PC-3 (cell line): ENCODE results near the gene IGFBP2. TPM values are rescaled to one million over a fixed set of nuclear protein-coding genes. Genes with fewer than 3 reads are reported as not detected.

Experiments used
- ATAC-seq: fragments of 200-7000 bp; cut with Tn5 transposase; 2 replicates; pipeline ENCODE4 v1.9.1; 2020; ENCODE audit warnings: mild to moderate bottlenecking, moderate library complexity
- BruUV-seq: library from RNA; stranded (reverse); fragments of 400-500 nt; replicated peaks from 2 replicates; lab custom pipeline; 2021; lab: Mats Ljungman, UMichigan
- CTCF ChIA-PET: fragments of 300-600 bp; sonication (Branson Sonifier 250); formaldehyde crosslinking; loops from one replicate; lab custom pipeline; 2022; ENCODE audit warnings: antibody characterized with exemption; lab: Charles Lee
- POLR2A ChIA-PET: fragments of 300-600 bp; sonication (Branson Sonifier 250); formaldehyde crosslinking; loops from one replicate; lab custom pipeline; 2022; ENCODE audit warnings: antibody characterized with exemption; ENCODE audit not compliant: unreplicated experiment; lab: Charles Lee
- DNase-seq: peaks from one replicate; pipeline ENCODE4 v3.0.0-alpha.2; 2015
- H2AFZ ChIP-seq: fragments of 300-600 bp; sonication (generic); 2 replicates; pipeline ENCODE4 v1.6.0; 2016; ENCODE audit warnings: antibody characterized with exemption, low read length
- H3F3A ChIP-seq: fragments of 300-600 bp; sonication (generic); one replicate; pipeline ENCODE4 v1.6.0; 2017; ENCODE audit warnings: antibody characterized with exemption, low read length, control low read depth, mild to moderate bottlenecking; ENCODE audit not compliant: unreplicated experiment
- H3K27ac ChIP-seq: fragments of 300-600 bp; sonication (generic); 2 replicates; pipeline ENCODE4 v1.5.1; 2016; ENCODE audit warnings: mild to moderate bottlenecking, low read length
- H3K27me3 ChIP-seq: fragments of 300-600 bp; sonication (generic); 2 replicates; pipeline ENCODE4 v1.6.1; 2016; ENCODE audit warnings: low read length, mixed read lengths
- H3K36me3 ChIP-seq: fragments of 300-600 bp; sonication (generic); 2 replicates; pipeline ENCODE4 v1.6.1; 2016; ENCODE audit warnings: low read depth, mixed run types, low read length, mixed read lengths
- H3K4me1 ChIP-seq: fragments of 300-600 bp; sonication (generic); 2 replicates; pipeline ENCODE4 v1.5.1; 2016; ENCODE audit warnings: low read length; ENCODE audit not compliant: insufficient read depth
- H3K4me2 ChIP-seq: fragments of 300-600 bp; sonication (generic); 2 replicates; pipeline ENCODE4 v1.6.0; 2016; ENCODE audit warnings: low read length
- H3K4me3 ChIP-seq: fragments of 300-600 bp; sonication (generic); 2 replicates; pipeline ENCODE4 v1.5.1; 2016; ENCODE audit warnings: mild to moderate bottlenecking, low read length, mixed read lengths
- H3K79me2 ChIP-seq: fragments of 300-600 bp; sonication (generic); 2 replicates; pipeline ENCODE4 v1.6.1; 2017; ENCODE audit warnings: low read length, mixed read lengths
- H3K9ac ChIP-seq: fragments of 300-600 bp; sonication (generic); 2 replicates; pipeline ENCODE4 v1.6.0; 2016; ENCODE audit warnings: mild to moderate bottlenecking, low read length
- H3K9me2 ChIP-seq: fragments of 300-600 bp; sonication (generic); replicated peaks from 2 replicates; pipeline ENCODE4 v1.6.1; 2016; ENCODE audit warnings: mixed run types, low read length, mixed read lengths
- H3K9me3 ChIP-seq: fragments of 300-600 bp; sonication (generic); 2 replicates; pipeline ENCODE4 v1.6.1; 2016; ENCODE audit warnings: low read length, mixed read lengths
- H4K20me1 ChIP-seq: fragments of 300-600 bp; sonication (generic); 2 replicates; pipeline ENCODE4 v1.6.1; 2016; ENCODE audit warnings: low read length, mixed read lengths
- CTCF ChIP-seq: fragments of 300-600 bp; sonication (generic); conservative IDR thresholded peaks from 2 replicates; pipeline ENCODE4 v1.5.1; 2017; ENCODE audit warnings: antibody characterized with exemption, low read depth, mild to moderate bottlenecking, low read length
- EZH2 ChIP-seq: fragments of 300-600 bp; sonication (generic); IDR thresholded peaks from one replicate; pipeline ENCODE4 v1.6.1; 2017; ENCODE audit warnings: antibody characterized with exemption, mild to moderate bottlenecking, low read length; ENCODE audit not compliant: unreplicated experiment
- EZH2phosphoT487 ChIP-seq: fragments of 300-600 bp; sonication (generic); IDR thresholded peaks from 2 replicates; pipeline ENCODE4 v1.6.1; 2018; ENCODE audit warnings: mild to moderate bottlenecking, antibody characterized with exemption, low read length, borderline replicate concordance
- intact Hi-C: fragments of 100-400 bp; cut with micrococcal nuclease; formaldehyde crosslinking; loops from 2 replicates; pipeline ENCODE4 v1.9.0; 2023
- total RNA-seq: library from RNA; depleted of rRNA; stranded (reverse); fragments of >200 nt; gene quantifications from 2 replicates; pipeline ENCODE4 v1.2.3, GENCODE V29; 2014

The IGFBP2 gene
- total RNA-seq, 1 experiment from 2014 or later = 174 TPM

- peak; percentile 70 for DNase-seq
- H3K9me2 ChIP-seq = no peaks in the 10 kb centered on the region
- CTCF ChIA-PET = interaction anchor here (0.6 kb wide), 1 partner anchor 845 kb away, joined by 4 read pairs; no protein-coding TSS in a partner anchor
- no peaks in the 10 kb centered on the region for H3K36me3 ChIP-seq
- POLR2A ChIA-PET = no interaction called here
- H3K9ac ChIP-seq = no peak overlapping the region
- no peaks in the 10 kb centered on the region for H3F3A ChIP-seq
- 0 out of 2 replicates have a peak, but pooled peaks have one; percentile 18 for ATAC-seq
- BruUV-seq = no TSS peak
- H3K79me2 ChIP-seq = no peaks in the 10 kb centered on the region
- H4K20me1 ChIP-seq = no peaks in the 10 kb centered on the region
- no peak overlapping the region for H3K4me3 ChIP-seq
- no peaks in the 10 kb centered on the region for H3K27me3 ChIP-seq
- H3K27ac ChIP-seq = no peak overlapping the region
- H2AFZ ChIP-seq = peak overlapping the region; percentile 56
- intact Hi-C loops = loop anchor here (1.0 to 10.0 kb wide), 4 partner anchors 470 to 813 kb away; no protein-coding TSS in a partner anchor
- TF ChIP-seq EZH2phosphoT487 (no peak), CTCF (peak; percentile 78), EZH2 (no peak)
- peak overlapping the region; percentile 49 for H3K4me2 ChIP-seq
- peaks cover 48% of the 10 kb centered on the region for H3K4me1 ChIP-seq
- H3K9me3 ChIP-seq = no peaks in the 10 kb centered on the region
Observed at GRCh38 chr2:216696751-216697560, 63.7 kb downstream of the IGFBP2 start.

- no peak overlapping the region for H2AFZ ChIP-seq
- intact Hi-C loops = loop anchor here (5.0 to 10.0 kb wide), 3 partner anchors 469 to 669 kb away; no protein-coding TSS in a partner anchor
- no peaks in the 10 kb centered on the region for H3F3A ChIP-seq
- no peak overlapping the region for H3K4me2 ChIP-seq
- no peak for DNase-seq
- H3K4me1 ChIP-seq = peaks cover 40% of the 10 kb centered on the region
- CTCF ChIA-PET = no interaction called here
- H3K9ac ChIP-seq = no peak overlapping the region
- no peaks in the 10 kb centered on the region for H3K79me2 ChIP-seq
- POLR2A ChIA-PET = interaction anchor here (0.7 kb wide), 1 partner anchor 164 kb away, joined by 5 read pairs; no protein-coding TSS in a partner anchor
- H3K27ac ChIP-seq = no peak overlapping the region
- no peaks in the 10 kb centered on the region for H3K9me3 ChIP-seq
- no peak overlapping the region for H3K4me3 ChIP-seq
- H3K9me2 ChIP-seq = no peaks in the 10 kb centered on the region
- TF ChIP-seq CTCF (no peak), EZH2phosphoT487 (no peak), EZH2 (no peak)
- no peaks in the 10 kb centered on the region for H4K20me1 ChIP-seq
- H3K27me3 ChIP-seq = no peaks in the 10 kb centered on the region
- BruUV-seq = no TSS peak
- no peaks in the 10 kb centered on the region for H3K36me3 ChIP-seq
- no peak for ATAC-seq
Observed at GRCh38 chr2:216698293-216698692, 65.1 kb downstream of the IGFBP2 start.

- peak; percentile 74 for DNase-seq
Observed at GRCh38 chr2:216698895-216699294, 65.7 kb downstream of the IGFBP2 start.

More at GRCh38 chr2:216698895-216699294, 65.7 kb downstream of the IGFBP2 start:
- H3K36me3 ChIP-seq = no peaks in the 10 kb centered on the region
- no TSS peak for BruUV-seq
- no peaks in the 10 kb centered on the region for H3K27me3 ChIP-seq
- no peak overlapping the region for H3K27ac ChIP-seq
- H3K9ac ChIP-seq = no peak overlapping the region
- CTCF ChIA-PET = no interaction called here
- H3K4me1 ChIP-seq = peaks cover 35% of the 10 kb centered on the region
- peak; percentile 68 for ATAC-seq
- H3K4me3 ChIP-seq = no peak overlapping the region
- no peak overlapping the region for H2AFZ ChIP-seq
- H4K20me1 ChIP-seq = no peaks in the 10 kb centered on the region
- H3K9me2 ChIP-seq = no peaks in the 10 kb centered on the region
- no peaks in the 10 kb centered on the region for H3K79me2 ChIP-seq
- TF ChIP-seq EZH2phosphoT487 = no peak
- peak; percentile 86 for TF ChIP-seq CTCF
- H3K9me3 ChIP-seq = no peaks in the 10 kb centered on the region
- peak overlapping the region; percentile 37; the same call in 1 of the 2 replicates for H3K4me2 ChIP-seq
- POLR2A ChIA-PET = interaction anchor here (0.7 kb wide), 1 partner anchor 163 kb away, joined by 5 read pairs; no protein-coding TSS in a partner anchor
- H3F3A ChIP-seq = no peaks in the 10 kb centered on the region
- intact Hi-C loops = loop anchor here (1.0 to 10.0 kb wide), 4 partner anchors 468 to 1014 kb away; no protein-coding TSS in a partner anchor
